SK-N-SH treated with all-trans-retinoic acid at 6 μM for 48 hours (cell line): ENCODE results near the gene ADSS1.

Experiments used
- PPARA ChIP-seq: fragments of 250-450 bp; sonication (Bioruptor Pico); IDR thresholded peaks from 2 replicates; pipeline ENCODE4 v1.5.0; 2020; ENCODE audit warnings: mild to moderate bottlenecking, borderline replicate concordance
- RARB ChIP-seq: fragments of 250-450 bp; sonication (Bioruptor Pico); IDR thresholded peaks from 2 replicates; pipeline ENCODE4 v1.8.0; 2021; ENCODE audit warnings: mild to moderate bottlenecking, moderate library complexity
- ZNF8 ChIP-seq: fragments of 450-650 bp; formaldehyde crosslinking; IDR thresholded peaks from 2 replicates; pipeline ENCODE4 v1.5.0; 2020; ENCODE audit warnings: mild to moderate bottlenecking, moderate library complexity
- TF ChIP-seq, protein P1 (sequence below): fragments of 250-450 bp; sonication (Bioruptor Pico); IDR thresholded peaks from 2 replicates; pipeline ENCODE4 v1.5.1; 2020; ENCODE audit warnings: low read depth, mild to moderate bottlenecking, moderate library complexity

DNA sequence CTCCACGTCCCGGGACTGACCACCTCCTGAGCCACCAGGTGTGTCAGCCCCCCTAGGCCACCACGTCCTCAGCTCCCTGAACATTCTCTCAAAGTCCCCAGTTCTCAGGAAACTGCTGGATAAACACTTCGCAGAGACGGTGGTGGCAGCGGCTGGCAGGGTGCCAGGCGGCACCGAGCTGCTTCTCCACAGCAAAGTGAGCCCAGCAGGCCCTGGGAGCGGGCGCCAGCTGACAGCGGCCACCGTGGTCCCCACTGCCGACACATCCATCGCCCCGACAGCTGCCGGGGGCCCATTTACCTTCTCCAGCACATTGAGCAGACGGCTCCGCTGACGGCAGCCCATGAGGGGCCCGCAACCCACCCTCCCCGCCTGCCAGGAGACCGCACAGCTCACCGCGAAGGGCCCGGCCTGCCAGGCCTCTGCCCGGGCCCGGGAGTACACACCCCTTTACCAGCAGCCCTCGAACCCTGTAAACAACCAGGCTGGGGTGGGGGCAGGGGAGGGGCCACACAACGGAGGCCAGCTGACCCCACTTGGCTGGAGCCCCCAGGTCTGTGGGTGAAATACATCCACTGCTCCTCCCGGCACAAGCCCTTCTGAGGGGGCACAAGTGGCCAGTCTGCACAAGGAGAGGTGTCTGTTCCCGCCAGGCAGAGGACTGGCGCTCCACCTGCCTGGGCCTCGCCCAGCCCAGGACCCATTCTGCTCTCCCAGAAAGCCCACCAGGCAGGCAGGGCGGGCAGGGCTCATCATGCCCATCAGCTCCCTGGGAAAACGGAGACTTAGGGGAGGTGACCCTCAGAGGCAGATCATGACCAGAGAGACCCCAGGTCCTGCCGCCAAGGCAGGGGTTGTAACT is 61.0 kb downstream of the ADSS1 start:
- TF ChIP-seq PPARA (CRISPR knock-in tag) (no peak), RARB (CRISPR knock-in tag) (no peak), ZNF8 (CRISPR knock-in tag) (no peak)
- TF ChIP-seq, protein P1, sequence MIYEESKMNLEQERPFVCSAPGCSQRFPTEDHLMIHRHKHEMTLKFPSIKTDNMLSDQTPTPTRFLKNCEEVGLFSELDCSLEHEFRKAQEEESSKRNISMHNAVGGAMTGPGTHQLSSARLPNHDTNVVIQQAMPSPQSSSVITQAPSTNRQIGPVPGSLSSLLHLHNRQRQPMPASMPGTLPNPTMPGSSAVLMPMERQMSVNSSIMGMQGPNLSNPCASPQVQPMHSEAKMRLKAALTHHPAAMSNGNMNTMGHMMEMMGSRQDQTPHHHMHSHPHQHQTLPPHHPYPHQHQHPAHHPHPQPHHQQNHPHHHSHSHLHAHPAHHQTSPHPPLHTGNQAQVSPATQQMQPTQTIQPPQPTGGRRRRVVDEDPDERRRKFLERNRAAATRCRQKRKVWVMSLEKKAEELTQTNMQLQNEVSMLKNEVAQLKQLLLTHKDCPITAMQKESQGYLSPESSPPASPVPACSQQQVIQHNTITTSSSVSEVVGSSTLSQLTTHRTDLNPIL (CRISPR knock-in tag) = no peak
